ENCODE measurements around the gene RPL27A. TPM values are rescaled to one million over a fixed set of nuclear protein-coding genes. Genes with fewer than 3 reads are reported as not detected.

RPL27A gene
- total RNA-seq, 1 experiment from 2014 or later, result 629 TPM

- Histone ChIP-seq H3K36me3 (ENCODE audit: insufficient read depth, low read length, poor library complexity, severe bottlenecking) (peaks cover 36% of the 10 kb centered on the region), H3K9me3 (ENCODE audit: low read depth, low read length, poor library complexity, severe bottlenecking) (no peaks in the 10 kb centered on the region), H3K27ac (ENCODE audit: low read depth, low read length, poor library complexity, severe bottlenecking) (peak overlapping the region; percentile 97), H3K4me3 (ENCODE audit: low read depth, low read length, poor library complexity, severe bottlenecking) (peak overlapping the region; percentile 91), H3K27me3 (replicated peaks; ENCODE audit: insufficient read depth, low read depth, low read length, poor library complexity) (no peaks in the 10 kb centered on the region), H3K4me1 (ENCODE audit: insufficient read depth, low read length, poor library complexity, severe bottlenecking) (peaks cover 25% of the 10 kb centered on the region)
- no peak for TF ChIP-seq EZH2 (IDR thresholded peaks at IDR 0.05; ENCODE audit: borderline replicate concordance, low read depth, low read length, poor library complexity, severe bottlenecking)
- TF ChIP-seq CTCF (conservative IDR thresholded peaks at IDR 0.05; ENCODE audit: low read depth, low read length), result no peak
- intact Hi-C loops (cut with micrococcal nuclease; ENCODE audit: unreplicated experiment), result loop anchor here (10.0 kb wide), 1 partner anchor 282 kb away; the partner anchor contains the start of gene TMEM9B
- CTCF ChIA-PET, result no interaction called here
- POLR2A ChIA-PET (ENCODE audit: low non-redundant PET), result interaction anchor here (1.0 kb wide), 1 partner anchor 25 kb away, joined by 3 read pairs; no protein-coding TSS in a partner anchor
- TSS peak; percentile 51 for BruUV-seq (replicated peaks)
- DNase-seq (ENCODE audit: low spot score), result no peak
These were observed 669 bp downstream of the RPL27A start for GRCh38 chr11:8683115-8683807.

- Histone ChIP-seq H3K27ac (ENCODE audit: low read depth, low read length, poor library complexity, severe bottlenecking) (peak overlapping the region; percentile 24), H3K9me3 (ENCODE audit: low read depth, low read length, poor library complexity, severe bottlenecking) (no peaks in the 10 kb centered on the region), H3K36me3 (ENCODE audit: insufficient read depth, low read length, poor library complexity, severe bottlenecking) (peaks cover 36% of the 10 kb centered on the region), H3K27me3 (replicated peaks; ENCODE audit: insufficient read depth, low read depth, low read length, poor library complexity) (no peaks in the 10 kb centered on the region), H3K4me3 (ENCODE audit: low read depth, low read length, poor library complexity, severe bottlenecking) (peak overlapping the region; percentile 91), H3K4me1 (ENCODE audit: insufficient read depth, low read length, poor library complexity, severe bottlenecking) (peaks cover 28% of the 10 kb centered on the region)
- CTCF ChIA-PET, result no interaction called here
- POLR2A ChIA-PET (ENCODE audit: low non-redundant PET), result no interaction called here
- TF ChIP-seq EZH2 (IDR thresholded peaks at IDR 0.05; ENCODE audit: borderline replicate concordance, low read depth, low read length, poor library complexity, severe bottlenecking) (no peak), CTCF (conservative IDR thresholded peaks at IDR 0.05; ENCODE audit: low read depth, low read length) (no peak)
- DNase-seq (ENCODE audit: low spot score), result no peak
- BruUV-seq (replicated peaks), result no TSS peak
- intact Hi-C loops (cut with micrococcal nuclease; ENCODE audit: unreplicated experiment), result loop anchor here (5.0 to 10.0 kb wide), 2 partner anchors 228 to 280 kb away; partner anchors contain the start of genes AKIP1 and TMEM9B
These were observed 2.2 kb downstream of the RPL27A start for GRCh38 chr11:8684600-8685290.

GRCh38 chr11:8685306-8685705 is 2.7 kb downstream of the RPL27A start:
- Histone ChIP-seq H3K9me3 (ENCODE audit: low read depth, low read length, poor library complexity, severe bottlenecking) (no peaks in the 10 kb centered on the region), H3K4me1 (ENCODE audit: insufficient read depth, low read length, poor library complexity, severe bottlenecking) (peaks cover 33% of the 10 kb centered on the region), H3K4me3 (ENCODE audit: low read depth, low read length, poor library complexity, severe bottlenecking) (no peak overlapping the region), H3K27ac (ENCODE audit: low read depth, low read length, poor library complexity, severe bottlenecking) (peak overlapping the region; percentile 24), H3K27me3 (replicated peaks; ENCODE audit: insufficient read depth, low read depth, low read length, poor library complexity) (no peaks in the 10 kb centered on the region), H3K36me3 (ENCODE audit: insufficient read depth, low read length, poor library complexity, severe bottlenecking) (peaks cover 36% of the 10 kb centered on the region)
- TF ChIP-seq EZH2 (IDR thresholded peaks at IDR 0.05; ENCODE audit: borderline replicate concordance, low read depth, low read length, poor library complexity, severe bottlenecking) (no peak), CTCF (conservative IDR thresholded peaks at IDR 0.05; ENCODE audit: low read depth, low read length) (no peak)
- DNase-seq (ENCODE audit: low spot score), result no peak
- intact Hi-C loops (cut with micrococcal nuclease; ENCODE audit: unreplicated experiment), result loop anchor here (5.0 to 10.0 kb wide), 2 partner anchors 227 to 279 kb away; partner anchors contain the start of genes AKIP1 and TMEM9B
- ChIA-PET POLR2A (ENCODE audit: low non-redundant PET) (no interaction called here), CTCF (no interaction called here)
- BruUV-seq (replicated peaks), result no TSS peak
